Ovary (tissue), 9 donors: Measurements from ENCODE around the gene TSACC. TPM values are rescaled to one million over a fixed set of nuclear protein-coding genes. Genes with fewer than 3 reads are reported as not detected.

Source experiments
- DNase-seq, 5 donors: peaks; one replicate each; pipeline ENCODE4 v3.0.0-alpha.2; 2019 to 2020
- H3K27ac ChIP-seq, 2 donors: fragments of 200-600 bp; one replicate each; pipeline versions ENCODE4 v1.5.1 to v1.8.0; 2019 to 2022
- H3K27me3 ChIP-seq: fragments of 200-600 bp; one replicate; pipeline ENCODE4 v1.8.0; 2022
- H3K36me3 ChIP-seq: fragments of 200-600 bp; sonication (generic); one replicate; pipeline ENCODE4 v1.5.1; 2019
- H3K4me1 ChIP-seq: one replicate; pipeline ENCODE4 v1.8.1; 2013; ENCODE audit warnings: mild to moderate bottlenecking, moderate library complexity; ENCODE audit not compliant: insufficient read depth
- H3K4me3 ChIP-seq: fragments of 200-600 bp; sonication (generic); one replicate; pipeline ENCODE4 v1.5.1; 2017
- H3K9me3 ChIP-seq, 2 donors: fragments of 200-600 bp in 1 of 2; sonication (generic) in 1 of 2; one replicate each; pipeline versions ENCODE4 v1.5.1 to v1.8.1; 2013 to 2019; ENCODE audit warnings: mild to moderate bottlenecking in 1 of 2, moderate library complexity in 1 of 2
- EP300 ChIP-seq: sonication (generic); formaldehyde crosslinking; IDR thresholded peaks from one replicate; pipeline ENCODE4 v1.6.1; 2017; ENCODE audit warnings: antibody characterized with exemption
- POLR2A ChIP-seq: fragments of 450-650 bp; IDR thresholded peaks from one replicate; pipeline ENCODE4 v1.6.1; 2017; ENCODE audit warnings: antibody characterized with exemption, mild to moderate bottlenecking, moderate library complexity
- WGBS, 3 donors: extraction: QIAGEN DNeasy Blood & Tissue Kit in 1 of 3; methylation state at CpG; one replicate each; pipeline versions ENCODE4 v1.1.5 to v1.1.7; 2013 to 2017; 5-methylcytosine and 5-hydroxymethylcytosine counted together
- intact Hi-C, 4 donors: fragments of 100-400 bp; cut with DNase I; formaldehyde crosslinking; loops; one replicate each; pipeline versions ENCODE4 v1.11.0 to v1.15.1; 2022 to 2023
- polyA plus RNA-seq, 2 donors: library from polyadenylated mRNA; stranded (reverse); fragments of 200-250 nt in 1 of 2; fragments of 350-450 nt in 1 of 2; fragmentation: Illumina TruSeq in 1 of 2; extraction: RNeasy Lipid Tissue Mini Kit (QIAGEN cat#74804) in 1 of 2; gene quantifications; one replicate each; pipeline ENCODE4 v1.2.3, GENCODE V29; 2013 to 2014
- total RNA-seq, 7 donors: library from RNA; depleted of rRNA in 2 of 7; stranded (reverse); fragments of >200 nt in 2 of 7; fragmentation: NEBNext Ultra II Directional in 3 of 7; extraction: Animal tissue kit (Norgen Biotek cat#: 25700) in 3 of 7; gene quantifications; one replicate each; pipeline versions ENCODE4 v1.1.0 to v1.2.4, GENCODE V29; 2016 to 2023
- TF ChIP-seq, protein P1 (sequence below), 3 donors: fragments of 450-650 bp in 2 of 3; fragments of 200-600 bp in 1 of 3; IDR thresholded peaks; one replicate each; pipeline versions ENCODE4 v1.5.1 to v1.8.0; 2016 to 2022; ENCODE audit warnings: antibody characterized with exemption in 3 of 3, mild to moderate bottlenecking in 1 of 3
- donor health status: DM: no; HTN: no; CAD: no; lungs with moderate emphysema.
- donor health status: DM: no; HTN: no; CAD: no.
- donor health status: Bipolar disorder and iron deficiency.
- donor health status: DM: yes; HTN: yes; CAD: no.
- donor health status: DM: no; HTN: no; CAD: no.
- donor health status: DM: yes; HTN: yes; CAD: no.

Gene TSACC
- total and polyA plus RNA-seq, 9 donors: 1.00 TPM; not detected in 8

DNA sequence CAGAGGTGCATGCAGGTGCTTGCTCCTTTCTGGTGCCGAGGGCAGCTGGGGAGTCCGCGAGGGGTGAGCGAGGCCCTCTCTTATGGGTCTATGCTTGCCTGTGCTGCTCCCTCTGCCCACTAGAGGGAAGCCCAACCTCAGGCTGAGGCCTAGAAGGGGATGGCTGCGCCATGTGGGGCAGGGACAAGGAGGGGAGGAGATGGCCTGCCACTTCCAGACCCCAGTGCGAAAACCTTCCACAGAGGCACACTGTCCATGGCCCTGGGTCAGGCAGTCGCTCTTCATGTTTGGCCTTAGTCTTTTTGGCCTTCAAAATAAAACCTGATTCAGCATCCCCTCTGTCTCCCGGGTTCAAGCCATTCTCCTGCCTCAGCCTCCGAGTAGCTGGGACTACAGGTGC, 44.7 kb downstream of the TSACC start:
- no peak overlapping the region for H3K4me3 ChIP-seq
- no peak for TF ChIP-seq POLR2A
- H3K27me3 ChIP-seq: no peaks in the 10 kb centered on the region
- H3K27ac ChIP-seq: no peak overlapping the region
- intact Hi-C loops: loop anchor here in 2 of 4 donors (10.0 kb wide), 2 partner anchors 62 to 222 kb away; partner anchors contain the start of gene GPATCH4 (in 1 of the 2)
- H3K9me3 ChIP-seq: no peaks in the 10 kb centered on the region
- no peaks in the 10 kb centered on the region for H3K36me3 ChIP-seq
- H3K4me1 ChIP-seq: peaks cover 3% of the 10 kb centered on the region
- 54 to 70% (median 64%) methylated on average over 9 of the region's 9 CpGs for WGBS, 3 donors
- DNase-seq: peak in 3 of 5 donors; percentile 35 to 57 (median 49)

DNA sequence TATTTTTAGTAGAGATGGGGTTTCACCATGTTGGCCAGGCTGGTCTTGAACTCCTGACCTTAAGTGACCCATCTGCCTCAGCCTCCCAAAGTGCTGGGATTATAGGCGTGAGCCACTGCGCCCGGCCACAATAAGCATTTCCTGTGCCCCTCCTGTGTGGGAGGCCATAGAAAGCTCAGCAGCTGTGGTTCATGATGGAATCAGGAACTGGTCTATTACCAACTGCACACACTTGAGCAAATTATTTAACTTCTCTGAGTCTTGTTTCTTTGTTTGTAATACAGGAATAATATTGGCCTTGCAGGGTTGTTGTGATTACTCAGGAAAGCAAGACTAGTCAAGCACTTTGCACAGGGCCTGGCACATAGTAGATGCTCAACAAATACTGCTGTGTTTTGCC, 45.7 kb downstream of the TSACC start:
- intact Hi-C loops: loop anchor here in 2 of 4 donors (10.0 kb wide), 2 partner anchors 61 to 221 kb away; partner anchors contain the start of gene GPATCH4 (in 1 of the 2)
- no peak overlapping the region for H3K27ac ChIP-seq
- H3K27me3 ChIP-seq: no peaks in the 10 kb centered on the region
- TF ChIP-seq POLR2A (no peak), EP300 (no peak)
- TF ChIP-seq, protein P1, sequence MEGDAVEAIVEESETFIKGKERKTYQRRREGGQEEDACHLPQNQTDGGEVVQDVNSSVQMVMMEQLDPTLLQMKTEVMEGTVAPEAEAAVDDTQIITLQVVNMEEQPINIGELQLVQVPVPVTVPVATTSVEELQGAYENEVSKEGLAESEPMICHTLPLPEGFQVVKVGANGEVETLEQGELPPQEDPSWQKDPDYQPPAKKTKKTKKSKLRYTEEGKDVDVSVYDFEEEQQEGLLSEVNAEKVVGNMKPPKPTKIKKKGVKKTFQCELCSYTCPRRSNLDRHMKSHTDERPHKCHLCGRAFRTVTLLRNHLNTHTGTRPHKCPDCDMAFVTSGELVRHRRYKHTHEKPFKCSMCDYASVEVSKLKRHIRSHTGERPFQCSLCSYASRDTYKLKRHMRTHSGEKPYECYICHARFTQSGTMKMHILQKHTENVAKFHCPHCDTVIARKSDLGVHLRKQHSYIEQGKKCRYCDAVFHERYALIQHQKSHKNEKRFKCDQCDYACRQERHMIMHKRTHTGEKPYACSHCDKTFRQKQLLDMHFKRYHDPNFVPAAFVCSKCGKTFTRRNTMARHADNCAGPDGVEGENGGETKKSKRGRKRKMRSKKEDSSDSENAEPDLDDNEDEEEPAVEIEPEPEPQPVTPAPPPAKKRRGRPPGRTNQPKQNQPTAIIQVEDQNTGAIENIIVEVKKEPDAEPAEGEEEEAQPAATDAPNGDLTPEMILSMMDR (IDR thresholded peaks at IDR 0.05): no peak
- no peak overlapping the region for H3K4me3 ChIP-seq
- no peak for DNase-seq
- H3K4me1 ChIP-seq: peaks cover 6% of the 10 kb centered on the region
- H3K9me3 ChIP-seq: no peaks in the 10 kb centered on the region
- 55 to 67% (median 65%) methylated on average over 3 of the region's 3 CpGs for WGBS, 3 donors
- H3K36me3 ChIP-seq: no peaks in the 10 kb centered on the region

DNA sequence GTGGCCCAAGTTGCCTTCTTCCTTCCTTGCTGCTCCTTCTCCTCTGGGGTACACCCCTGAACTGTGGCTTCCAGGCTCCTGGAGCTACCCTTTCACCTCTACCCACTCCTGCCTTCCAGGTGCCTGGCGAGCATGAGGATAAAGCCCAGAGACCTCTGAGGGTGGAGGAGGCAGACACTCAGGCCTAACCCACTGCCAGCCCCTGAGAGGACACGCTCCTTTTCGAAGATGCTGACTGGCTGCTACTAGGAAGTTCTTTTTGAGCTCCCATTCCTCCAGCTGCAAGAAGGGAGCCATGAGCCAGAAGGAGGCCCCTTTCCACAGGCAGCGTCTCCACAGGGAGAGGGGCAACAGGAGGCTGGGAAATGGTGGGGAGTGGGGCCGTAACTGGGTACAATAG, 46.3 kb downstream of the TSACC start:
- H3K4me3 ChIP-seq: no peak overlapping the region
- no peaks in the 10 kb centered on the region for H3K27me3 ChIP-seq
- H3K27ac ChIP-seq: no peak overlapping the region
- TF ChIP-seq EP300: no peak
- TF ChIP-seq POLR2A: no peak
- TF ChIP-seq, protein P1 (IDR thresholded peaks at IDR 0.05): no peak
- intact Hi-C loops: loop anchor here in 3 of 4 donors (1.0 to 10.0 kb wide), 4 partner anchors 27 to 220 kb away; partner anchors contain the start of gene GPATCH4 (in 1 of the 3)
- H3K36me3 ChIP-seq: no peaks in the 10 kb centered on the region
- H3K4me1 ChIP-seq: peaks cover 6% of the 10 kb centered on the region
- WGBS, 3 donors: 93 to 94% (median 94%) methylated on average over 5 of the region's 5 CpGs
- no peaks in the 10 kb centered on the region for H3K9me3 ChIP-seq
- DNase-seq: no peak

DNA sequence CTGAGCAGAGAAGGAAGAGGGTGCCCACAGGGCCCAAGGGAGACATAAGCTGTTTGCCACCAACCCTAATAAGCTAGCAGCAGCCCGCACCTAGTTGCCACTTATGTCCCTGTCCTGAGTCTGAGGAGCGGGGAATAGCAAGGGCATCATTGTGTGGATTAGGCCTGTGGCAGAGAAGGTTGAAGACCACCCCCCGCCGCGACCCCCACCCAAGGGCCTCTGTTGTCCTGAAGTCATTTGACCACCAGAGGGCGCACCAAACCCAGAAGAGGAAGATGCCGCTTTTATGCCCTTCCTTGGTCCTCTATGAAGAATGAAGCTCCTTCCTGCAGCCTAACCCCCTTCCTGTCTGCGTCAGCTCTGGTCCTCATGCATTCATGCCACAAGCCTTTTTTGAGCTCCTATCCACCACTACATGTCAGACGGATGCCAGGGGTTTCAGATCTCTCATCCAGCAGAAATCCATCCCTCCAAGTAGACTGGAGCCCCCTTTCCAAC, 47.3 kb downstream of the TSACC start:
- 17 to 19% (median 19%) methylated on average over 9 of the region's 9 CpGs for WGBS, 3 donors
- TF ChIP-seq EP300 (no peak), POLR2A (no peak)
- TF ChIP-seq, protein P1 (IDR thresholded peaks at IDR 0.05): peak; percentile 28 to 84 (median 77)

More for the DNA sequence above, 47.3 kb downstream of the TSACC start:
- no peaks in the 10 kb centered on the region for H3K36me3 ChIP-seq
- peak; percentile 51 to 77 (median 71) for DNase-seq
- no peaks in the 10 kb centered on the region for H3K27me3 ChIP-seq
- peaks cover 6% of the 10 kb centered on the region for H3K4me1 ChIP-seq
- H3K4me3 ChIP-seq: no peak overlapping the region
- intact Hi-C loops: loop anchor here (1.0 to 10.0 kb wide), 6 partner anchors 28 to 219 kb away; partner anchors contain the start of gene GPATCH4 (in 1 of the 4)
- H3K9me3 ChIP-seq: no peaks in the 10 kb centered on the region
- no peak overlapping the region for H3K27ac ChIP-seq
